ENCODE measurements around the gene OOSP4A.
"Not testable (repeated sequence)": the region's sequence is repeated elsewhere in the genome, so short reads cannot be mapped to it uniquely, and the experiment has no call there.

OOSP4A gene

DNA sequence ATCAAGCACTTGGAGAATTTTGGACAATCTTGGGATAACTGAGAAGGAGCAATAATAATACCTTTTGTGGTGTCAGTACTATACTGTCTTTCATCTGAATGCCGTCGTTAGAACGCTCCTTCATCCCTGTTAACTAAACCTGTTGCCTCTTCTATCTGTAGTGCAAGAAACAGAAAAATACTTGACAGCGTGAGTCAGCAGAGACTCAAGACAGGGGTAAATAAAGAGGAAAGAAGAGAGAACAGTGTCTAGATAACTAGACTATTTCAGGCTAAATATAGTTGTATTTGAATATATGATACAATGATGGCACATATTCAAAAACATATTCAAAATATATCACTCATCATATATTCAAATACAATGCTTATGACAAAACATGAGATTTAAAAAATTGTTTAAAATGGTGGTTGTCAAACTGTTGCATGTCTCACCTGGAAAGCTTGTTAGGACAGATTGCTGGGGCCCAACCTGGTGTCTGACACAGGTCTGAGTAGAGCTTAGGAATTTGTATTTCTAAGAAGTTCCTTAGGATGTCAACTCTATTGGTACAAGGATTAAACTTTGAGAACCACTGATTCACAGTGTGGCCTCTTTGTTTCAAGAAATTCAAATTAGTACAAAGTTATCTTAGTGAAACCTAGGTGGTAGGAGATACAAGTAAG is 17.4 kb downstream of the OOSP4A start:
- no peak for FAIRE-seq

DNA sequence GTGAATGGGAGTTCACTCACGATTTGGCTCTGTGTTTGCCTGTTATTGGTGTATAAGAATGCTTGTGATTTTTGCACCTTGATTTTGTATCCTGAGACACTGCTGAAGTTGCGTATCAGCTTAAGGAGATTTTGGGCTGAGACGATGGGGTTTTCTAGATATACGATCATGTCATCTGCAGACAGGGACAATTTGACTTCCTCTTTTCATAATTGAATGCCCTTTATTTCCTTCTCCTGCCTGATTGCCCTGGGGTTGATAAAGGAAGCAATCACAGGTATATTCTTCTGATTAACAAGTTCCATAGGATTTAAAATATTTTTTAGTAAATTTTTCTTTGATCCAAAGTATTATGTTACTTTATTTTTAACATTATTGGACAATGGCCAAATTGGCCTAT is 18.2 kb downstream of the OOSP4A start:
- FAIRE-seq: not testable (repeated sequence)

DNA sequence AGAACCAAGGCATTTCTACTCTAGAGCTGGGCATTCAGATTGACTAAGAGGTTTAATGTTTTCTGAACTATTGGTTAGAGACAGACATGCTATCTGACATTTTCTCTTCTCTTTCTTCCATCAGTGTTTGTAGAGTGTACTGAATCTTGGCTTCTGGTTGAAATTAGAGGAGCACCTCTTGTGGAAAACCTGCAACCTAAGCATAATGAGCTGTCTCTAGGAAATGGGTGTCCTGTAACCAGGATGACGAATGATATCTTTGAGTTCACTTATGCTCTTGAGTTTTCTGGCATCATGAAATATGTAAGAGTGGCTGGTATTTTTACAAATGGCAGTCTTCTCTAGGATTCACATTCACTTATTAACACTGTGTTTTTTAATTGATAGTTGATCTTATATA is 19.4 kb downstream of the OOSP4A start:
- no peak for FAIRE-seq

DNA sequence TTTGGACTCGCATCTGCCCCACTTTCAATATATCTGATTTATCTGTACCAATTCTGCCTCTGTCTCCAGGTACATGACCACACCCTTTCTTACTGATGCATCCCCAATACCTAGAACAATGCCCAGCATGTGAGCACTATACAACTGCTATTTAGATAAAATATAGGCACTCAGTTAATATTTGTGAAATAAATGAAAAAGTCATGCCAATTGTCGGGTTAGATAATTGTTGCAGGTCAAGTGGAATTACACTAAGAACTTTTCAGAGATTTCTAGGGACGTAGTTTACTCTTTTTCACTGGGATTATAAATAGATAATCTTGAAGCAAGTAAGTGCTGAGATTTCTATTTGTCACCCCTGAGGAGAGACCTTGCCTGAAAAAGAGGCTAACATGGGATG is 20.5 kb downstream of the OOSP4A start:
- FAIRE-seq: no peak

DNA sequence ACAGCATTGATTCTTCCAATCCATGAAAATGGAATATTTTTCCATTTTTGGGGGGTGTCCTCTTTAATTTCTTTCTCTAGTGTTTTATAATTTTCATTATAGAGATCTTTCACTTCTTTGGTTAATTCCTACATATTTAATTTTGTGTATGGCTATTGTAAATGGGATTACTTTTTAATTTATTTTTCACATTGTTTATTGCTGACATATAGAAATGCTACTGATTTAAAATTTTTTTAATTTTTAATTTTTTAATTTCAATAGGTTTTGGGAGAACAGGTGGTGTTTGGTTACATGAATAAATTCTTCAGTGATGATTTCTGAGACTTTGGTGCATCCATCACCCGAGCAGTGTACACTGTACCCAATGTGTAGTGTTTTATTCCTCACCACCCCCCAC is 26.6 kb downstream of the OOSP4A start:
- peak; percentile 54 for FAIRE-seq

DNA sequence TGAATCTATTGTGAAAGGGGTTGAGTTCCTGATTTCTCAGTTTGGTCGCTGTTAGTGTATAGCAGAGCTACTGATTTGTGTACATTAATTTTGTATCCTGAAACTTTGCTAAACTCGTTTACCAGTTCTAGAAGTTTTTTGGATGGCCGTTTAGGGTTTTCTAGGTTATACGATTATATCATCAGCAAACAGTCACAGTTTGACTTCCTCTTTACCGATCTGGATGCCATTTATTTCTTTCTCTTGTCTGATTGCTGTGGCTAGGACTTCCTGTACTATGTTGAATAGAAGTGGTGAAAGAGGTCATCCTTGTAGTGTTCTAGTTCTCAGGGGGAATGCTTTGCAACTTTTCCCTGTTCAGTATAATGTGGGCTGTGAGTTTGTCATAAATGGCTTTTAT is 28.6 kb downstream of the OOSP4A start:
- no peak for FAIRE-seq

DNA sequence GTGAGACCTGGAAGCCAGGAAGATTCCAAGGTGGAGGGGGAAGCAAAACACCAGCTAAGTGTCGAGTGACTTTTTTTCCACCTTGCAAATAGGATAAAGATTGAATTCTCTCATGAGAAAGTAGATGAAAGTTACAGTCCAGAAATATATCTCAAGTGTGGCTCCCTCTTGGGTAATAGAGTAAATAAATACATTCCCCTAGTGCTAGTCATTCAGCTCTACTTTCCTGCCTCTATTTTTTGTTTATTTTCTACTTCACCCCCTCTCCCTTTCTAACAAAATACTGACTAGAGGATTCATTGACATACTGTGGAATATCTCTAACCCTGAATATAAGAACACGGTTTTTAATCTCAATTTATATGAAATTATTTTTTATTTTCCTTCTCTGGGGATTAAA is 34.0 kb downstream of the OOSP4A start:
- no peak for FAIRE-seq

DNA sequence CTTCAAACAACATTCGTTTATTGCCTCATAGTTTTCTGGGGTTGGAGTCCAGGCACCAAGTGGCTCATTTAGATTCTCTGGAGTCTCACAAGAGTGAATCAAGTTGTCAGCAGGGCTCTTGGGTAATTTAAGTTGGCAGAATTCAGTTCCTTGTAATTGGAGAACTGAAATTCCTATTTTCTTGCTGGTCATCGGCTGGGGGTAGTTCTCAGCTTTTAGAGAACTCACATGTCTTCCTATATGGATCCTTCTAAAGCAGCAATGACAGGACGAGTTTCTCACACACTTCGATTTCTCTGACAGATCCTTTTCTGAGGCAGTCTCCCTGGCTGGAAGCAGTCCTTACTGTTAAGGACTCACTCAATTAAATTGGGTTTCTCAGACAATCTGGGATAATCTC is 35.9 kb downstream of the OOSP4A start:
- no peak for FAIRE-seq

DNA sequence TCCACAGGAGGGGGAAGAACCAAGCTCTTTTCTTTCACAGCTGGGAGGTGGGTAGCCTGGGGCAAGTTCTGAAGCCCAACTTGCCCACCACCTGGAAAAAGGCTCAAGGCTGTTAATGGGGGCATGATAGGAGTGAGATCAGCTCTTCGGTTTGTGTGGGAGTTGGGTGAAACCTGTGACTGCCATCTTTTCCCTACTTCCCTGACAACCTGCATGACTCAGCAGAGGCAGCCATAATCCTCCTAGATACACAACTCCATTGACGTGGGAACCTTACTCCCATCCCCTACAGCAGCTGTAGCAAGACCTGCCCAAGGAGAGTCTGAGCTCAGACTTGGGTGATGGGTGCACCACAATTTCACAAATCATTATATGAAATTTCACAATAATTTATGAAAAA is 39.9 kb downstream of the OOSP4A start:
- FAIRE-seq: no peak

DNA sequence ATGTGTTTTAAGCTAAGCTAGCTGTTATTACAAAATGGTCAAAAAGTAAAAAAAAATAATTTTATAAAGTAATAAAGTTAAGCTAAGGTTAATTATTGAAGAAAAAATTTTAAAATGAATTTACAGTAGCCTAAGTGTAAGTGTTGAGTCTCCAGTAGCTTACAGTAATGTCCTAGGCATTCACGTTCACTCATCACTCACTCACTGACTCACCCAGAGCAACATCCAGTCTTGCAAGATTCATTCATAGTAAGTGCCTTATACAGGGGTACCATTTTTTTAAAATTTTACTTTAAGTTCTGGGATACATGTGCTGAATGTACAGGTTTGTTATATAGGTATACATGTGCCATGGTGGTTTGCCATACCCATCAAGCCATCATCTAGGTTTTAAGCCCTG is 41.5 kb downstream of the OOSP4A start:
- FAIRE-seq: no peak

DNA sequence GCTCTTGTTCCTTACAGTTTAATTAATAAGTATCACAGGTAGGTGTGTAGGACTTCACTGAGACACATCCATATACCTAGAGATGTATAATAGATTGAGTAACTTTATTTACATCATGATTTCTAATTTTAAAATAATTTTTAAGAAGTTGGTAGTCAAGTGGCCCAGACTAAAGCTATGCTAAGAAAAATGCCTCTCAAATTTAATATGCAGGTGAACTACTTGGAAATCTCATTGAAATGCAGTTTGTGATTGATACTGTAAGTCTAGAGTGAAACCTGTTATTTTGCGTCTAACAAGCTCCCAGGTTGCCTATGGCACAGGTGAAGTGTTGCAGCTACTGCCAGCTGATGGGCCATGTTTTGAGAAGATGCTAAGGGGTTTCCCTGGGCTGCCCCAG is 53.0 kb downstream of the OOSP4A start, which contains the start of gene OOSP4B:
TSS of gene OOSP4B (plus strand) at position 301 of the 400 bp plus-strand sequence.
- no peak for FAIRE-seq

DNA sequence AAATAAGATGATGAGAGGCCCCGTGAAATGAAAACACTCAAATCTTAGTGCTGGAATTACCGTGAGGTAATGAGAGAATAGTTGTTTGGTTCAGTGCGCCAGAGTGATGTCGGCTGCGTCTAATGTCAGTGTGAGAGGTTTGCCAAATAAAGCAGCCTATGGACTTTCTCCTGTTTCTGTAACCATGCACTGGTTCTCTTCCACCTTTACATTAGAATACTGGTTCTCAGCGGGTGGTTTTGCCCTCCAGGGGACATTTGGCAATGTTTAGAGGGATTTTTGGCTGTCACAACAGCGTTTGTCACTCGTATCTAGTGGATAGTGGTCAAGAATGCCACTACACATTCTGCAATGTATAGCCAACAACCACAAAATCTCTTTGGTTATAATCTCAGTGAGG is 54.2 kb downstream of the OOSP4A start:
- no peak for FAIRE-seq
